Stimulated activated CD8-positive, alpha-beta memory T cell treated with anti-CD3 and anti-CD28 coated beads, Interleukin-4, amount 100 ng/mL, for 1 hour (primary cell): ENCODE measurements around the gene BMP2K.
A peak's percentile ranks its signal among the peaks of the same experiment; 100 is the strongest.

Experiments used
- DNase-seq, 2 donors: peaks; one replicate each; pipeline ENCODE4 v3.0.0-alpha.2; 2020; ENCODE audit warnings: low read depth in 2 of 2, low spot score in 1 of 2

The BMP2K gene

DNA sequence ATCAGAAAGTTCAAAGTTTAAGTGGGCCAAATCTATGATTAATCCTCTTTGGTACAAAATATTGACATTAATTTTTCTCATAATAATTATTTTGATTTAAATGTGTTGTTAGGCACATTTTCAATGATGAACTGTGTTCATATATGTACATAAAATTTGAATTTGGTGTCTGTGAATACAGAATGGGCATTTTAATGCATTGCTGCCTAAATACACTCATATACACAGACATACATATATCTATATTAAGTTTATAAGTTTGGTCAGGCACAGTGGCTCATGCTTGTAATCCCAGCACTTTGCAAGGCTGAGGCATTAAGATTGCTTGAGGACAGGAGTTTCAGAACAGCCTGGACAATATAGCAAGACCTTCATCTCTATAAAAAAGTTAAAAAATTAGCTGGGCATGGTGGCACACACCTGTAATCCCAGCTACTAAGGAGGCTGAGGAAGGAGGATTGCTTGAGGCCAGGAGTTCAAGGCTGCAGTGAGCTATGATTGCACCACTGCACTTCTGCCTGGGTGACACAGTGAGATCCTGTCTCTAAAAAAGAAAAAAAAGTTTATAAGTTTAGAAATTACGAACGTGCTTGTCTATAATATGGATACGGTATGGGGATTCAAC lies 12.3 kb upstream of the BMP2K start:
- no peak for DNase-seq

DNA sequence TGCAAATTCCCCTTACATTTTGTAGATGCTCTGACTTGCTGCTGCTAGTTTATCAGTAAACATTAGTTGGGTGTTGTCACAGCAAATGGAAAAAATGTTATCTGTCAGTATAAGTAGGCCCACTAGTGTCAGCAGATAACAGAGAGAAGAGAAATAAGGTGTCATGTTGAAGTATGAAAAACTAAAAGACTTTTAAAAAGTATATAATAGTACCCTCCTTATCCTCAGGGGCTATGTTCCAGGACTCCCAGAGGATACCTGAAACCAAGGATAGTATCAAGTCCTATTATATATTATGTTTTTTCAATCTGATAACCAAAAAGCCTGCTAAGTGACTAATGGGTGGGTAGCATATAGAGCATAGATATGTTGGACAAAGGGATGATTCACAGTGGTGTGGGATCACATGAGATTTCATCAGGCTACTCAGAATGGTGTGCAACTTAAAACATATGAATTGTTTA lies 11.6 kb upstream of the BMP2K start:
- DNase-seq: no peak

DNA sequence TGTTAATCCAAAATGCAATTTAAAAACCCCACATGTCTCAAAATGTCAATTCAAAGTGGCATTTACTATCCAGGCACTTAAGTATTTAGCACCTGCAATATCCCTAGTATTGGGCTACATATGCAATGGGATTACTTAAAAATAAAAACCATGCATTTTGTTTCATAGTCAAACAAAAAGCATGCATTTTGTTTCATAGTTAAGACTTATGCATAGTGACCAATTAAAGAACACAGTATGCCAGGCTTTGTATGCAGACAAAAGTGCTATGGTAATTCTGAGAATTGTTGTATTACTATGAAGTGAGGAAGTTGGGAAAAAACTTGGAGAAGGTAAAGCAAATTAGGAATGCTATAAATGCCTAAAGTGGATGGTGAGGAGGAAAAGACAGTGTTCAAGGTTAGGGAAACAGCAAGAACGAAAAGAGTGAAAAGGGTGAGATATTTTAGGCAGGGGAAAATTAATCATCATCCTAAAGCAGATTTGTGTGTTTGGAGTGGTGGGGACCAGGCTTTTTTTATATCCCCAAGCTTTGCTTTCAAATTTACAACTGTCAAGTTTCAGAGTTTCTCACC lies 10.6 kb upstream of the BMP2K start:
- DNase-seq: no peak

DNA sequence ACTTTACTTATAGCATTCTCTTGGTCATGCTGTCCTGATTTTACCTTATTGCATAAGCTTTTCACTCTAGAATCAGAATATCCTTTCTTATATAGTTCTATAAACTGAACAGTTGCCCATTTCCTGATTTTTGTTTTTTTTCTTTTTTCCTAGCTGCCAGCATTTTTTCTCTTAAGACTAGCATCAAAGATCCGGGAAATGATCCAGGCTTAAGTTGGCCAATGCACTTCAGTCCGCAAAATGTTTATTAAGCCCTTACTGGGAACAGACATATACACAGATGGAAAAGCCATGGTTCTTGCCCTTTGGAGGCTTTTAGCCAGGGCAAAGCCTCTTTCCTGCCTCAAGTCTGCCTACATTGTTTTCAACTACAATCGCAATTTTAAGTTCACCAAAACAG lies 10.1 kb upstream of the BMP2K start:
- DNase-seq: no peak

DNA sequence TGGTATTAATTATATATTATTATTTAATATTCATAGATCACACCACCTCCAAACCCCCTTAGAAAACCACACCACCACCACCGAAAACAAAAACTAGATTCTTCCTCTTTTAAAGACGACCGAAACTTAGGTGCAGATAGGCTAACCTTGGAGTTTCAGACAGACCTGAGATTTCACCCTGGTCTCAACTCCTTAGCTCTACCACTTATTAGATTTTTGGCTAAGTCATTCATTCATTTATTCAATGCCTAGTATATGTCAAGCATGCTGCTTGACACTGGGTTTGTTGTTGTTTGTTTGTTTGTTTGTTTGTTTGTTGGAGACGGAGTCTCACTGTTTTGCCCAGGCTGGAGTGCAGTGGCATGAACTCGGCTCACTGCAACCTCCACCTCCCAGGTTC lies 9.5 kb upstream of the BMP2K start:
- no peak for DNase-seq

DNA sequence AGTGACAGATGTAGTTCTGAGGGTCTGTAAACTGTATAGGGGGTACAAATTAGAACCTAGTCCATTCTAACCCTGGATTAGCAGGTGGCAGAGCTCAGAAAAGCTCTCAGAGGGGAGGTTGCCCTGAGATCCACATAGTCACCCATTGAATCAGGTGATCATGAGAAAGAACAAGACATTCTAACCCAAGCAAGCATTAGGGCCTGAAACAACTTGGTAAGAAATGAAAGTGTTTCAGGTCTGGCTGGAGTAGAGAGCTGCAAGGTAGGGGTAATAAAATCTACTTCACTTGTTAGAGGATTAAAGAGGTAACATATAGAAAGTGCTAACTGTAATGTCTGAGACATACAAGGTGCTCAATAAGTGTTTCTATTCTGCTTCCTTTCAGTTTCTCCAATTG lies 8.8 kb upstream of the BMP2K start:
- DNase-seq: no peak

DNA sequence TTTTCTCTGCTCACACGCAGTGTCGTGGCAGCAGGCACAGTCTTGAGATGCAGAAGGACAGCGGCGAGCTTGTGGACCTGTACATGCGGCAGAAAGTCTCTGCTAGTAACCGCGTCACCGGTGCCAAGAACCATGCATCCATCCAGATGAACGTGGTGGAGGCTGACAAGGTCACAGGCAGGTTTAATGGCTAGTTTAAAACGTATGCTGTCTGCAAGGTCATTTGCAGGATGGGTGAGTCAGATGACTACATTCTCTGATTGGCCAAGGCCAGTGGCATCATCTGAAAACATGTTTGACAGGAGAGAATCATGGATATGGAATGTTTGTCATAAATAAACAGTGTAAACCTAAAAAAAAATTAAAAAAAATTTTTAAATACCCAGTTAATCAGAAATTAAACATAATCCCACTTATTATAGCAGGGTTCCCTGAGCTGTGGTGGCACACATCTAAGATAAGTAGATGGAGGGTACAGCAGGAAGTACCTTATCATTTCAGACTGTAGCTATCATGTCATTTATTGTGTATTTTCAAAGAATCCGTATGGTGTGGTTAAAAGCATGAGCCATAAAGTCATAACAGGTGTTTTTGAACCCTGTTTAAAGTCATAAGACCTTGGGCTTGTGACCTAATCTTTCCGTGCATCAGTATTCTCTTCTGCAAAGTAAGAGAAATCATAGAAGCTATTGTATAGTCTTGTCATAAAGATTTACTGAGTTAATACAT lies 7.5 kb upstream of the BMP2K start:
- no peak for DNase-seq

DNA sequence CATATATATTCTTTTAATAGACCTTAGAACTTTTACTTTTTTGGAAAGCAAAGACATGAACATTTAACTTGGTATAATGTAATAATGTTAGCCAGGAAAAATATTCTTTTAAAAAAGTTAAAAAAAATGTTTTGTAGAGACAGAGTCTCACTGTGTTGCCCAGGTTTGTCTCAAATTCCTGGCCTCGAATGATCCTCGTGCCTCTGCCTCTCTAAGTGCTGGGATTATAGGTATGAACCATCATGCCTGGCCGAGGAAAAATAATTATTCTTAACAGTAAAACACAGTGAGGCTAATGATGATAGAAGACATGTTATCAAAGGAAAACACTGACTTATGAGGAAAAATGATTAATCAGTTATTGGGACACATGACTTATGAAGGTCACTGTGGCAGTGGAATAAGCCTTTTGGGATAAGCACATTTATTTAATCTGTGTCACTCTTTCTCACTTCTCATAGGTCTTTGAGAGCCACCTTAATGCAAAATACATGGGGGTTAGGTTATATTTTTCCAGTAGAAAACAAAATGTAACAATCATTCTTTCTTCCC lies 6.0 kb upstream of the BMP2K start:
- DNase-seq: no peak

DNA sequence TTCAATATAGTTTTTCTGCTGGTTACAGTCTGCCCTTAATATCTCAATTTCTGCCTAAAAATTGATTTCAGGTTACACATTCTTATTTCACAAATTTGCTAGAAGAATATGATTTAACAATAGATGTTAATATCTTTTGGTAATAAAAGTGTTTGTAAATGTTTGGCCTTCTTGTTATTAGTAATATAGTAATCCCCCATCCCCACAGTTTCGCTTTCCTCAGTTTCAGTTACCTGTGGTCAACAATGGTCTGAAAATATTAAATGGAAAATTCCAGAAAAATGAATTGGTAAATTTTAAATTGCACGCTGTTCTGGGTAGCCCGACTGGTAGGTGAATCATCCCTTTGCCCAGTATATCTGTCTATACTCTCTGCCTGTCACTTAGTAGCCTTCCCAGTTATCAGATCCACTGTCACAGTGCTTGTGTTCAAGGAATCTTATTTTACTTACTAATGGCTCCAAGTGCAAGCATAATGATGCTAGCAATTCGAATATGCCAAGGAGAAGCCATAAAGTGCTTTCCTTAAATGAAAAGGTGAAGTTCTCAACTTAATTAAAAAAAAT lies 3.5 kb upstream of the BMP2K start:
- no peak for DNase-seq

DNA sequence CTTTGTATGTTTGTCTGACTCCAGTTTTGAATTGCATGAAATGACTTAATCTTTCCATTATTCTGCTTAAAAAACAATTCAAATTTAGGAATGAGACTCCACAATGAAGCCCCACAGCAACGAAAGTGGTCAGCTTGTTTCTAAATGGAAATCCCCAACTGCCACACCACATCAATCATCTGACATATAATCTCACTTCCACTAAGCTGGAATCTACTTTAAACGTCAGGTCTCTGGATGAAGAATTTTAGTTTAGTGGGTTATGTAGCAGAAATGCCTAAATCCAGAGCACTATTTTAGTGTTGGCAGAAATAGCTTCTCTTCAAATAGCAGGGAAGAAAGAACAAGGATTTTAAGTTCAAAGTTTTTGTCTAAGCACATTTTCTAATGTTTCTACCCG lies 1.7 kb upstream of the BMP2K start:
- no peak for DNase-seq

DNA sequence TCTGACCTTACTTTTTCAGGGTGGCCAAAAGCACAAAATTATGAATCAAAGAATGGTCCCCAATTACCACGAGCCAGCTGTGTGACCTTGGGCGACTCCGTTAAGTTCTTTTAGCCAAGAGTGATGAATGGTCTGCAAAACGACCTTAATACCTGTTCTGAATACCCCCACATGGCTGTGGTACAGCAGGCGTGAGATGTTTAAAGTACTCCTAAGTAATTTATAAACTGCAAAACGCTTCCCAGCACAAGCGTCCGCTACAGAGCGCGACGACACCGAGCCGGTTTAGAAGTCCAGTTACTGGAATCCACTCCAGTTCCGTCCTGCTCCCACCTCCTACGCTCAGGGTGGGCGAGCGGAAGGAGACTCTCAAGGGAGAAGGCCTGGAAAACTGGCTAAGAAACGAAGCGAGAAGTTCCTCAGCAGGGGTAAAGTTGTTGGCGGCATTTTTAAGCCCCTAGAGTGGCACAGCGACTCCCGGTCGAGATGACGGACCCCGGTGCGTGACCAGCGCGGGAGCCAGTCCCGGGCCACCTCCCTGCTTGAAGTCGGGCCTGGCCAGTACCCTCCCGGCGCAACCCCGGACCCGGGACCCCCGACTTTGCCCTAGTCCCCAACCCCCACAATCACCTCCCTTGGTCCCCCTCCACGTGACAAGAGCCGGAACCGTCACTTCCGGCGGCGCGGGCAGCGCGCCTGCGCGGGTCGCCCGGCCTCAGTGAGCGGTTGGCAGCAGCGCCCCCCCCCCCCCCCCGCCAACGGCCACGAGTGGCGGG lies 659 bp upstream of the BMP2K start:
- DNase-seq: peak; percentile 6 to 73

DNA sequence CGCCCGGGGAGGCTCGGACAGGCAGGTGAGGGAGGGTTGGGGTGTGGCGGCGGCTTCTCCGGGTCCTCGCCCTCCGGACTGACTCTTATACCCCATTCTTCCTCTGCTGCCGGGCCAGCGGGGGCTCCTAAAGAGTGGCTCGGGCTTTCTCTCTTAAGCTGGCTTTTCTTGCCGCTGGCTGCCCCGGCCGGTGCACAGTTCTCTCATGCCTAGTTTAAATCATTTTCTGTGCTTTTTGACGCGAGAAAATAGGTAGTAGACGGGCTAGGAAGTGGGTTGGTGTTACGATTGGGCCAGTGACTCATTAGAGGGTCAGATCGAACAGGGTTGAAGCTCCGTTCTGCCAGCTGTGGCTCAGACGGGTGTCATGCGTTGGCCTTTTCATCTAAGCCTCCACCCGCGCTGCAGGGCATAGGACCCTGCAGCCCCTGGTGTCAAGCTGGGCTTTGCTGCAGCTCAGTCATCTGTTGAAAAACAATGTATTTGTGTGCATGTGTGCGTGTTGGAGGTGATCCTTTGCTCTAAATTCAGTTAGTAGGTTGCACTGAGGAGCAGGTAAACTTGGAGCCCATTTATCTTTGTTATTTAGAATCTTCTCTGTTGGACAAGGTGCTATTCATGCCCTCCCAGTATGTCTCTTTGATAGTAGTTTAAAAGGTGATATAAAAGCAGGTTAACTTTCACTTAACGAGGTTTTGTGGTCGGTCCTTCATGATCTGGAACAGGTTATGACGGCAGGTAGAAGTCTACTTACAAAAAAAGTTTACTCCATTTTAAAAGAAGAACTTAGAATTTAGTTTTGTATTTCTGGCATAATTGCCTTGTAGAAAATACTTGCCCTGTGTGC lies 802 bp downstream of the BMP2K start:
- peak; percentile 10 to 17 for DNase-seq

DNA sequence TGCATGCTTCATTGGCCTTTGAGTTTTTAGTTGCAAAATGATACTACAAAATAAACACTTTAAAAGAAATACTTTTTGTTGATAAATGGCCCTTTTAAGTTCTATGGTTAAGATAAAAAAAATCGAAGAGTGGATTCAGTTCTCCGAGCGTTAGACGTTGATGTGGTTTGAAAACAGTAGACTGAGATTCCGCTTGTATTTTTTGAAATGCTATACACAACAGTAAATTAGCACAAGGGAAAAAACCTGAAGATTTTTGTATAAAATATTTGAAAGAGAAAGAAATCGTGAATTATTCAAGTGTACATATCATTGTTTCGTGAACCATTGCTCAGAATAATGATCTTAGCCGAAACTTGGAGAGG lies 1.4 kb downstream of the BMP2K start:
- no peak for DNase-seq

DNA sequence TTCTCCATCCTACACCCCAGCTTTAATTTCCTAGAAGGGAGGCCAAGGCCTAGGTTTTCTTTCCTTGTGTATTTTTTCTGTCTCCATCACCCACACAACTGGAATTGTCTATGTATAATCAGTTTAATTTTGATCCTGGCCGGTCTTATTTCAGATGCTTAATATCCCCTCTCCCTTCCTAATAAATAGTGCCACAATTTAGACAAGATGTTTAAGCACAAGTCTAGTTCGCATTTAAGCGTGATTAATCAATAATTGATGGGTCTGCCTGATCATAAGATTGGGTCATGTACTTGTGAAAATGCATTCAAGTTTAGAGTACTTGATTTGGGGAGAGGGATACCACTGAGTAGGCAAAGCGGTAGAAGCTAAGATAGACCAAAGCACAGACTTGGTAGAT lies 2.4 kb downstream of the BMP2K start:
- DNase-seq: no peak

DNA sequence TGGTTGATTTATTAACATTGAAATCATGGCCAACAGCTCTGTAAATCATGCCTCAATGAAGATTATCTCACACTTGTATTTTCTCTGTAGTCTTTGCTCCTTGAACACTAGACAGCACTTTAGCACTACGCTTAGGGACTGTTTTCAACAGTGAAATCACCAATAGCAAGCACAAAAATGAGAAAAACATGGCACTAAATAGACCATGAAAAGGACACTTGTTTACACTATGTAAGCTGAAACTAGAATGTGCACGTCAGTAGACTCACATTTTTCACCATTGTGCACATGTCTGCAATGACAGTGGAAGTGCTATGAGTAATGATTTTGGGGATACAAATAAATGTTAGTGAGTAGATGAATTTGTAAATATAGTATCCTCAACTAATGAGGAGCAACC lies 3.1 kb downstream of the BMP2K start:
- DNase-seq: no peak

DNA sequence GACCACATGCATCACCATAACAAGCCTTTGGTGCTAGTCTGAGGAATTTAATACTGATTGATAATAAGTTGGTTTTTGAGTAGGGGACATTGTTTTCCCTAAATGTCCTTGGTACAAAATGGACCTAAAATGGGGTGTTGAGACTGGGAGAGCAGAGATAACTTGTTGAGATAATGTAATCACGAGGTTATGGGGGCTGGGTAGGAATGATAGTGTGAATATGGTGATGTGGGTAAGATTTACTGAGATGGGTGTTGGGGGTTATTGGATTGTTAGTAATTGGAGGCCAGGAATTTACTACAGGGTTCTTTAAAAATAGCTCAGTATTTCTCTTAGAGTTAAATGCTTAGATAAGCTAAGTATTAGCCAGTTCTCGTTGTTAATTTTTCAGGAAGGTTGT lies 3.9 kb downstream of the BMP2K start:
- DNase-seq: no peak

DNA sequence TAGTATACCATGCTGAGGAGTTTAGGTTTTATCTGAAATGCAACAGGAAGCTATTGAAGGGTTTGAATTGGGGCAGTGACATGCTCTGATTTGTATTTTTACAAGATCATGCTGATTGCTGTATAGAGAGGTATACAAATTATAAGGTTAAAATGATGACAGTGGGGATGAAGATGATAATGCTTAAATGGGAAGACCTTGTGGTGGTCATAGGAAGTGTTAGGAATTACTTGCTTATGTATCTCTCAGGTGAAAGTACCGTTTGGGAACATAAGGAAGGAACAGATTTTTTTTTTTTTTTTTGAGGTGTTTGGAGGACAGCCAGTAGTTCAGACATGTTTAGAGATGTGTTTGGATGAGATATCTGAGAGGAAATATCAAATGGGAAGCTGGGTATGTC lies 5.0 kb downstream of the BMP2K start:
- no peak for DNase-seq

DNA sequence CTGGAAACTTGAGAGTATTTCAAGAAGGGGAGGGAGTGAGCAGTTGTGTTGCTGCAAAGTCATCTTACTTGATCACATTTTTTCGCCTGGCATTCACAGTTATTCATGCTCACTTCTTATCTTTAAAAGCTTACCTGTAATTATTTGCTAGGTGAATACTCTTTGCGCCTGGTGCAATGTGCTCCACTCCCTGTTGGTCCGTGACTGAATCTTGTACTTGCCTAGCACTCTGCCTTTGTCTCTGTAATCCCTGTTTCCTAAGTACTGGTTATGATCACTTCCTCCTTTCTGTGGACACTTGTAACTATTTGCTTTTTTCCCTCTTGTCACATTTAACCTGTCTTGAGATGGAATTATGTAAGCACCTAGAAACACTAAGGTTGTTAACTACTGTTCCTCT lies 5.8 kb downstream of the BMP2K start:
- DNase-seq: no peak

DNA sequence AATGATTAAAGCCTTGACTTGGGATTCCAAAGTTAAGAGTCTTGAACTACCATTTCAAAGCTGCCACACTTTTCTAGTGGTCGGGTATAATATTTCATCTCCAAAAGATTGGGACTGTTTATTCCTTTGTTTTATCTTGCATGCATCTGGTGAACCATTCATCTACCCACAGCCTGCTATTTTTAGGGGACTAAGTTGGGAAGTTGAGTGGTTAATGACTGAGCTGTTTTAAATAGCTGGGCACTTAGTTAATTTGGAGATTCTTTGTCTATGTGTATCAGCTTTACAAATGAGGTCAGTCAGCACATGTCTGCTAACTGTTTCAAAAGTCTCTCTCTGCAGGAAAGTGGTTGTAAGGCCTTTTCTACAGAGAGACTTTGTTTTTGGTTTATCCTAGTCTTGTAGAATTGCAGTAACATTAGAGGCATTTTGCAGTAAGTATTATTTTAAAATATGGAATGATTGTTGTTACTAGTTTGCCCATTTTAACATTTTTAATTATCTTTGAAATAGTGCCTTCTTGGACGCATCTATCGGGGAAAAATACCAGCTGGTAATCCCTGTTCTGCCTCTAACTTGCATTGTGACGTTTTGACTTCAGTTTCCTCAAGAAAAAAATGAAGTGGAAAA lies 8.2 kb downstream of the BMP2K start:
- no peak for DNase-seq

DNA sequence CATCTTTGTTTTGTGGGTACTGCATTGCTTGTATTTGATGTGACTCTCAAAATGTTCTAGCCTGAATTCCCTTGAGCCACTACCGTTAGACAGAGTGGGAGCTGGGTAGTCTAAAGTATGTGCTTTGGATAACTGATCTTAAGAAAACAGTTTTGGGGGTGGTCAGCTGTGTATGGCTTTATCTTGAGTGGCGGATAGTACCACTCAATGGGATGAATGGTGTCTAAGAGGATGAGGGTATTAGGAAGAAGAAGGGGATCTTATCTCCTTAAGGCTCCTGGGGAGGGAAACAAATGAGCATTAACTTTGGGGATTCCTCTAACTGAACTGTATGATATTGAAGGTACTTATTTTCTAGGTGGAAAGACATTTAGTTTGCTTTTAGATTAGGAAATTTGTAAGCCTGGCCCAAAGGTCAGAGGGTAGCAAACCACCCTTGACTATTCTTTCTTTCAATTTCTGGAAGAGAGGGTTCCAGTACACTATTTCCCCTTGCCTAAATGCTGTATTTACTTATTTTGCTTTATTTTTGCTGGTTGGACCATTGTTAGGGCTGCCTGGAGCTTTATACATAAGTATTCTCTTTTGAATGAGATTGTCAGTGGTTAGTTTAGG lies 11.3 kb downstream of the BMP2K start:
- DNase-seq: no peak
